OCI-LY3 (cell line): ENCODE data around the gene AKAP11.

Experiments
- CTCF ChIP-seq: fragments of 200-600, 300-600 bp; sonication (generic); IDR thresholded peaks from 2 replicates; pipeline ENCODE4 v1.5.1; 2014; ENCODE audit warnings: antibody characterized with exemption, low read length, low read depth
- EZH2phosphoT487 ChIP-seq: fragments of 200-600 bp; shearing (Covaris generic); IDR thresholded peaks from 2 replicates; pipeline ENCODE4 v1.6.1; 2018; ENCODE audit warnings: antibody characterized with exemption, mixed run types, low read depth

GRCh38 chr13:42223681-42224080 lies 48.3 kb upstream of the AKAP11 start:
- TF ChIP-seq EZH2phosphoT487, result no peak
- no peak for TF ChIP-seq CTCF
